Heart left ventricle (tissue), 16 donors: ENCODE data around the gene PPIB. TPM values are rescaled to one million over a fixed set of nuclear protein-coding genes. Genes with fewer than 3 reads are reported as not detected.

Source experiments
- ATAC-seq, 4 donors: fragments of 200-7000 bp; cut with Tn5 transposase; one replicate each; pipeline ENCODE4 v1.9.1; 2020 to 2022; ENCODE audit warnings: moderate library complexity in 4 of 4, mild to moderate bottlenecking in 3 of 4, moderate number of reproducible peaks in 1 of 4
- DNase-seq, 5 donors: peaks; one replicate each; pipeline ENCODE4 v3.0.0-alpha.2; 2020
- H3K27ac ChIP-seq, 12 donors: fragments of 200-600 bp; sonication (generic) in 4 of 12; one replicate each; pipeline versions ENCODE4 v1.5.0 to v1.8.0; 2016 to 2022; ENCODE audit warnings: mild to moderate bottlenecking in 2 of 12
- H3K27me3 ChIP-seq, 9 donors: fragments of 200-600 bp; sonication (generic) in 2 of 9; one replicate each; pipeline versions ENCODE4 v1.5.1 to v1.8.0; 2016 to 2022; ENCODE audit warnings: mild to moderate bottlenecking in 3 of 9
- H3K36me3 ChIP-seq, 9 donors: fragments of 200-600 bp; sonication (generic) in 2 of 9; one replicate each; pipeline versions ENCODE4 v1.5.0 to v1.8.0; 2018 to 2022; ENCODE audit warnings: mild to moderate bottlenecking in 2 of 9
- H3K4me1 ChIP-seq, 12 donors: fragments of 200-600 bp; sonication (generic) in 4 of 12; one replicate each; pipeline versions ENCODE4 v1.5.0 to v1.8.0; 2016 to 2022; ENCODE audit warnings: mild to moderate bottlenecking in 3 of 12
- H3K4me3 ChIP-seq, 12 donors: fragments of 200-600 bp; sonication (generic) in 4 of 12; one replicate each; pipeline versions ENCODE4 v1.5.0 to v1.8.0; 2017 to 2022; ENCODE audit warnings: mild to moderate bottlenecking in 9 of 12, moderate library complexity in 4 of 12
- H3K9me3 ChIP-seq, 12 donors: fragments of 200-600 bp; sonication (generic) in 4 of 12; one replicate each; pipeline versions ENCODE4 v1.5.0 to v1.8.0; 2016 to 2022; ENCODE audit warnings: mild to moderate bottlenecking in 1 of 12
- POLR2A ChIP-seq, 2 donors: fragments of 450-650 bp; IDR thresholded peaks; one replicate each; pipeline ENCODE4 v1.6.1; 2017; ENCODE audit warnings: antibody characterized with exemption in 2 of 2, mild to moderate bottlenecking in 2 of 2, moderate library complexity in 2 of 2
- WGBS, 4 donors: extraction: QIAGEN DNeasy Blood & Tissue Kit in 2 of 4; methylation state at CpG; one replicate each; pipeline versions ENCODE4 v1.1.5 to v1.1.7; 2013 to 2018; 5-methylcytosine and 5-hydroxymethylcytosine counted together
- intact Hi-C, 10 donors: fragments of 100-400 bp; cut with DNase I; formaldehyde crosslinking; loops; one replicate each; pipeline versions ENCODE4 v1.11.1 to v1.14.2; 2022
- polyA plus RNA-seq, 2 donors: library from polyadenylated mRNA; stranded (reverse); fragments of 200-250 nt; gene quantifications; one replicate each; pipeline ENCODE4 v1.2.3, GENCODE V29; 2013
- total RNA-seq, 9 donors: library from RNA; depleted of rRNA in 2 of 9; stranded (reverse); fragments of >200 nt in 2 of 9; fragmentation: NEBNext Ultra II Directional in 3 of 9; extraction: Animal tissue kit (Norgen Biotek cat#: 25700) in 3 of 9; gene quantifications; one replicate each; pipeline versions ENCODE4 v1.1.0 to v1.2.4, GENCODE V29; 2016 to 2023
- TF ChIP-seq, protein P1 (sequence below), 12 donors: fragments of 200-600 bp; sonication (generic) in 4 of 12; IDR thresholded peaks; one replicate each; pipeline versions ENCODE4 v1.5.0 to v1.8.0; 2018 to 2022; ENCODE audit warnings: antibody characterized with exemption in 12 of 12, mild to moderate bottlenecking in 5 of 12
- donor health status: ischemic (EF 13 %, LVEDD 7.1; RV severe dilation, severe dysfunction).
- donor health status: healthy with polysubstance abuse.
- donor health status: DM: no; HTN: yes; CAD: no.
- donor health status: DM: no; HTN: no; CAD: no.
- donor health status: ischemic (EF 25% LVEDD 6.9; RV normal size, moderate dysfunction).
- donor health status: ischemic (EF 25% LVEDD 5.7; RV mildly dilated, moderate dysfunction).
- donor health status: healthy.
- donor health status: DM: yes; HTN: yes; CAD: no.
- donor health status: ischemic (EF 35%, LVEDD 5.7; RV mildly dilated, moderate dysfunction).
- donor health status: nonischemic (EF 11% LVEDD 7.7; RV severe dilation, severe dysfunction).
- donor health status: DM: yes; HTN: yes; CAD: no.
- donor health status: PGD.
- donor health status: ischemic (EF 29% LVEDD 5.4; RV normal size, mild dysfunction).
- donor health status: nonischemic (EF 23%, LVEDD 6.1; RV moderate dilation, normal function).

PPIB gene
- total and polyA plus RNA-seq, 11 donors, result 73.7 to 341 (median 116) TPM

DNA sequence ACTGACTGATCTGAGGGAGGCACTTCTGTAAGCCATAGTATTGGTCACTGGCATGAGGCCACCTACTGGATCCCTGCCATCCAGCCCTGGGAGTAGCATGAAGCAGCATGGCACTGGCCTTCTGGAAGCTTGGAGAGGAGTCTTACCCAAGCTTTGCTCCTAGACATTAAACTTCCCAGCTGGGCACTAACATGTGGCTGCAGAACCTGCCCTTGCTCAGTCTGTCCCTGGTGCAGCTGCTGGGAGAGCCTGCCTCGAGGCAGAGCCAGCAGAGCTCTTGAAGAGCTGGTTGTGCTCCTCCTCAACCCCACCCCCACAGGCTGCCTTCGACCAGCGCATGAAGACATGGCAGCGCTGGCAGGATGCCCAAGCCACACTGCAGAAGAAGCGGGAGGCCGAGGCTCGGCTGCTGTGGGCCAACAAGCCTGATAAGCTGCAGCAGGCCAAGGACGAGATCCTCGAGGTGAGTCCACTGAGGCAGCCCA is 28.4 kb downstream of the PPIB start:
- WGBS, 4 donors, result 52 to 87% (median 65%) methylated on average over 8 to 9 of the region's 9 CpGs
- TF ChIP-seq, protein P1, sequence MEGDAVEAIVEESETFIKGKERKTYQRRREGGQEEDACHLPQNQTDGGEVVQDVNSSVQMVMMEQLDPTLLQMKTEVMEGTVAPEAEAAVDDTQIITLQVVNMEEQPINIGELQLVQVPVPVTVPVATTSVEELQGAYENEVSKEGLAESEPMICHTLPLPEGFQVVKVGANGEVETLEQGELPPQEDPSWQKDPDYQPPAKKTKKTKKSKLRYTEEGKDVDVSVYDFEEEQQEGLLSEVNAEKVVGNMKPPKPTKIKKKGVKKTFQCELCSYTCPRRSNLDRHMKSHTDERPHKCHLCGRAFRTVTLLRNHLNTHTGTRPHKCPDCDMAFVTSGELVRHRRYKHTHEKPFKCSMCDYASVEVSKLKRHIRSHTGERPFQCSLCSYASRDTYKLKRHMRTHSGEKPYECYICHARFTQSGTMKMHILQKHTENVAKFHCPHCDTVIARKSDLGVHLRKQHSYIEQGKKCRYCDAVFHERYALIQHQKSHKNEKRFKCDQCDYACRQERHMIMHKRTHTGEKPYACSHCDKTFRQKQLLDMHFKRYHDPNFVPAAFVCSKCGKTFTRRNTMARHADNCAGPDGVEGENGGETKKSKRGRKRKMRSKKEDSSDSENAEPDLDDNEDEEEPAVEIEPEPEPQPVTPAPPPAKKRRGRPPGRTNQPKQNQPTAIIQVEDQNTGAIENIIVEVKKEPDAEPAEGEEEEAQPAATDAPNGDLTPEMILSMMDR (IDR thresholded peaks at IDR 0.05), result no peak
- no peak for TF ChIP-seq POLR2A (IDR thresholded peaks at IDR 0.05)
- peak in 3 of 5 donors; percentile 73 to 79 (median 77) for DNase-seq

DNA sequence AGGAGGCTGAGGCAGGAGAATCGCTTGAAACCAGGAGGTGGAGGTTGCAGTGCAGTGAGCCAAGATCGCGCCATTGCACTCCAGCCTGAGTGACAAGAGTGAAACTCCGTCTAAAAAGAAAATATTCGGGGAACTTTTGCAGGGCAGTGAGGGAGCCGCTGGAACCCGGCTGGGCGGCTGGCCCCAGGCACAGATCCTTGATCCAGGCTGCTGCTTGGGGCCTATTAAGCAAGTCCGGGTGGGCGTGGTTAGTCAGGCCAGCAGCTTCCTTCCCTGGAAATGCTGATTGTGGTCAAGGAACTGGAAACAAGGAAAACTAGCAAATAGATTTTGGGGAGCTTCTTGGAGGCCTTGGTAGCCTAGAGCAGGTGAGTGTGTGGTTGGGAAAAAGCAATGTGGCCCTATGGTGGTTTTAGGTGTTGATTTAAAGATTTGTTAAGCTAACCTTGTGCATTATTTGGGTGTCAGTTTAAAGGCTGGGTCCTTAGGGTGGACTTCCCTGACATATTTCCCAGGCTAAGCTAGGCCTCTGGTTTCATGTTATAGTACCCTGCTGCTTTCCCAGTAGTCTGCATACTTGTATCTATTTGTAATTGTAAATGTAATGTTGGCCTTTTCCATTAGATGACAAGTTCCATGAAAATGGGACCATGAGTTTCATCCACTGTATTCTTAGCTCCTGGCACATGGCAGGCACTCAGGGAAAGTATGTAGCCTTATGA is 29.0 kb downstream of the PPIB start:
- DNase-seq (no peak), ATAC-seq (no peak)
- Histone ChIP-seq H3K36me3 (peaks cover 3 to 100% (median 100%) of the 10 kb centered on the region in 9 donors), H3K4me1 (peaks cover 0 to 39% (median 8%) of the 10 kb centered on the region in 12 donors), H3K4me3 (no peak overlapping the region), H3K27ac (peak overlapping the region in 5 of 12 donors; percentile 15 to 51 (median 39)), H3K9me3 (no peaks in the 10 kb centered on the region), H3K27me3 (no peaks in the 10 kb centered on the region)
- WGBS, 4 donors, result 90 to 94% (median 92%) methylated on average over 10 of the region's 10 CpGs
- intact Hi-C loops, result no loop called here
- TF ChIP-seq, protein P1 (IDR thresholded peaks at IDR 0.05), result no peak
- TF ChIP-seq POLR2A (IDR thresholded peaks at IDR 0.05), result no peak

More for the DNA sequence above, 28.4 kb downstream of the PPIB start:
- no peak overlapping the region for H3K4me3 ChIP-seq
- H3K9me3 ChIP-seq, result no peaks in the 10 kb centered on the region
- intact Hi-C loops, result no loop called here
- H3K36me3 ChIP-seq, result peaks cover 3 to 96% (median 96%) of the 10 kb centered on the region in 9 donors
- peak overlapping the region in 4 of 12 donors; percentile 8 to 44 (median 27) for H3K27ac ChIP-seq
- H3K4me1 ChIP-seq, result peaks cover 0 to 39% (median 8%) of the 10 kb centered on the region in 12 donors
- H3K27me3 ChIP-seq, result no peaks in the 10 kb centered on the region
- ATAC-seq, result peak in 3 of 4 donors; percentile 34 to 59 (median 46)

DNA sequence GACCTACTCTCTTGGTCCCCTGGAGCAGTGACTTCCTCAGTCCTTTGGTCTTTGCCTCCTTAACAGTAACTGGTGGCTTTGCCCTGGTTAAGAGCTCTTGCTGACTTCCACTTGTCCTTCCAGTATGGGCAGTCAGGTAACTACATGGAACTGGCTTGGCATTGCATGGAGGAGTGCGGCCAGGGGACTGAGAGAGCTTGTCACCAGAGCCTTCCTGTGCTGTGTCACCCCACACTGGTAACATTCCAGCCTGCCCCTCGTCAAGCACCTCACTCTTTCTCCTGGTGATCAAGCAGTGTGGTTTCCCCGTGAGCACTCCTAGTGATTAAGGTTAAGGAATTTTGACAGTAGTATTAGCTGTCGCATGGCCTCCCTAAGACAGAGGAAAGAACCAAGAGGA is 30.6 kb downstream of the PPIB start:
- Histone ChIP-seq H3K27ac (peak overlapping the region in 6 of 12 donors; percentile 13 to 51 (median 28)), H3K9me3 (no peaks in the 10 kb centered on the region), H3K4me1 (peaks cover 0 to 37% (median 8%) of the 10 kb centered on the region in 12 donors), H3K4me3 (no peak overlapping the region), H3K27me3 (no peaks in the 10 kb centered on the region), H3K36me3 (peaks cover 3 to 100% (median 100%) of the 10 kb centered on the region in 9 donors)
- WGBS, 4 donors, result 47 to 74% (median 57%) methylated on average over 4 of the region's 4 CpGs
- TF ChIP-seq, protein P1 (IDR thresholded peaks at IDR 0.05), result no peak
- TF ChIP-seq POLR2A (IDR thresholded peaks at IDR 0.05), result no peak
- peak in 2 of 5 donors; percentile 57 to 66 for DNase-seq
- ATAC-seq, result peak; percentile 44 to 64 (median 57)
- intact Hi-C loops, result no loop called here

DNA sequence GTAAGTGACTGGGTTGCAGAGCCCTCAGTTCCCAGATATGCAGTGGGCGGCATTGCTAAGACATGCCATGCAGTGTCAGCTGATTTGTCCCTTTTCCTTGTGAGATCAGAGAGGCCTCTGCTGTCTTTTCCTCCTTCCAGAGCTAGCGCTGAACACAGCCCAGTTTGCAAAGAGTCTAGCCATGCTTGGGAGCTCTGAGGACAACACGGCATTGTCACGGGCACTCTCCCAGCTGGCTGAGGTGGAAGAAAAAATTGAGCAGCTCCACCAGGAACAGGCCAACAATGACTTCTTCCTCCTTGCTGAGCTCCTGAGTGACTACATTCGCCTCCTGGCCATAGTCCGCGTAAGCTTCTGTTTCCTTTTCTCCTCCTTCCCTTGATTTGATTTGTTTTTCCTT is 31.3 kb downstream of the PPIB start:
- no peaks in the 10 kb centered on the region for H3K27me3 ChIP-seq
- WGBS, 4 donors, result 79 to 88% (median 84%) methylated on average over 7 of the region's 7 CpGs
- peak overlapping the region in 4 of 12 donors; percentile 20 to 51 (median 32) for H3K27ac ChIP-seq
- no peaks in the 10 kb centered on the region for H3K9me3 ChIP-seq
- H3K4me3 ChIP-seq, result no peak overlapping the region
- DNase-seq (no peak), ATAC-seq (peak; percentile 46 to 62 (median 50))
- H3K36me3 ChIP-seq, result peaks cover 1 to 100% (median 100%) of the 10 kb centered on the region in 9 donors
- TF ChIP-seq, protein P1 (IDR thresholded peaks at IDR 0.05), result no peak
- no peak for TF ChIP-seq POLR2A (IDR thresholded peaks at IDR 0.05)
- H3K4me1 ChIP-seq, result peaks cover 0 to 37% (median 8%) of the 10 kb centered on the region in 12 donors
- intact Hi-C loops, result no loop called here
